H1 (cell line): Measurements from ENCODE around the gene GPR176. TPM values are rescaled to one million over a fixed set of nuclear protein-coding genes. Genes with fewer than 3 reads are reported as not detected.

Experiments used
- CTCF ChIA-PET: fragments of 300-600 bp; sonication (Branson Sonifier 250); formaldehyde crosslinking; loops from one replicate; lab custom pipeline; 2021; ENCODE audit not compliant: partially characterized antibody; lab: Charles Lee
- POLR2A ChIA-PET: fragments of 300-600 bp; sonication (Branson Sonifier 250); formaldehyde crosslinking; loops from one replicate; lab custom pipeline; 2021; ENCODE audit warnings: inconsistent platforms; ENCODE audit not compliant: partially characterized antibody; lab: Charles Lee
- DNase-seq, 2 experiments: peaks; one replicate each; pipeline versions ENCODE4 v3.0.0 to v3.0.0-alpha.2; 2010 to 2022; ENCODE audit warnings: low spot score in 2 of 2, low read depth in 1 of 2, mixed read lengths in 1 of 2
- FAIRE-seq: peaks from 2 replicates; lab custom pipeline; 2011; peaks lifted over from hg19 to GRCh38; lab: Jason Lieb, UNC
- H2AFZ ChIP-seq: 2 replicates; pipeline ENCODE4 v1.8.1; 2012; ENCODE audit warnings: low read length, inconsistent platforms
- H2AK5ac ChIP-seq: 2 replicates; pipeline ENCODE4 v1.6.1; 2013; ENCODE audit warnings: low read depth, low read length
- H2BK120ac ChIP-seq: replicated peaks from 2 replicates; pipeline ENCODE3; 2013; ENCODE audit warnings: low read depth, low read length, inconsistent platforms
- H2BK12ac ChIP-seq: 2 replicates; pipeline ENCODE4 v1.6.1; 2013; ENCODE audit warnings: low read depth, low read length
- H2BK15ac ChIP-seq: 2 replicates; pipeline ENCODE4 v1.6.1; 2013; ENCODE audit warnings: low read length
- H2BK20ac ChIP-seq: 2 replicates; pipeline ENCODE4 v1.6.1; 2013; ENCODE audit warnings: low read length
- H2BK5ac ChIP-seq: 2 replicates; pipeline ENCODE4 v1.6.1; 2013; ENCODE audit warnings: low read depth, low read length
- H3K14ac ChIP-seq: 2 replicates; pipeline ENCODE4 v1.6.1; 2013; ENCODE audit warnings: inconsistent platforms; ENCODE audit not compliant: insufficient read length
- H3K18ac ChIP-seq: 2 replicates; pipeline ENCODE4 v1.6.1; 2013; ENCODE audit warnings: low read length; ENCODE audit errors: extremely low read depth
- H3K23ac ChIP-seq: 2 replicates; pipeline ENCODE4 v1.6.1; 2013; ENCODE audit warnings: inconsistent platforms; ENCODE audit not compliant: insufficient read length
- H3K23me2 ChIP-seq: 2 replicates; pipeline ENCODE4 v1.6.1; 2013; ENCODE audit warnings: low read depth, low read length
- H3K27ac ChIP-seq: 2 replicates; pipeline ENCODE4 v1.6.1; 2011; ENCODE audit warnings: low read depth, low read length, inconsistent platforms
- H3K27me3 ChIP-seq, 4 experiments: replicated peaks in 1 of 4; 1 replicate in 1 of 4; 2 replicates in 3 of 4; pipeline versions ENCODE4 v1.6.1 to v1.8.1; 2011 to 2013; ENCODE audit warnings: low read length in 3 of 4, mild to moderate bottlenecking in 3 of 4, inconsistent platforms in 2 of 4, mixed read lengths in 2 of 4, moderate library complexity in 1 of 4; ENCODE audit not compliant: control insufficient read depth in 3 of 4, insufficient read depth in 3 of 4; ENCODE audit errors: extremely low read depth in 1 of 4
- H3K36me3 ChIP-seq, 4 experiments: 2 replicates each; pipeline versions ENCODE4 v1.6.1 to v1.8.1; 2011 to 2013; ENCODE audit warnings: mild to moderate bottlenecking in 4 of 4, low read length in 3 of 4, moderate library complexity in 2 of 4, control low read depth in 1 of 4, inconsistent platforms in 1 of 4; ENCODE audit not compliant: insufficient read depth in 4 of 4, control insufficient read depth in 2 of 4
- H3K4ac ChIP-seq: replicated peaks from 2 replicates; pipeline ENCODE3; 2013; ENCODE audit warnings: low read length, low read depth, mixed read lengths, inconsistent platforms; ENCODE audit not compliant: insufficient read length
- H3K4me1 ChIP-seq, 4 experiments: replicated peaks in 1 of 4; 1 replicate in 1 of 4; 2 replicates in 3 of 4; pipeline versions ENCODE4 v1.6.1 to v1.8.1; 2011 to 2013; ENCODE audit warnings: low read length in 3 of 4, inconsistent platforms in 2 of 4, mixed read lengths in 1 of 4; ENCODE audit not compliant: insufficient read depth in 4 of 4, control insufficient read depth in 3 of 4
- H3K4me2 ChIP-seq, 2 experiments: 2 replicates each; pipeline versions ENCODE4 v1.6.1 to v1.8.1; 2011 to 2013; ENCODE audit warnings: low read depth in 2 of 2, low read length in 2 of 2, control low read depth in 1 of 2, inconsistent platforms in 1 of 2, mild to moderate bottlenecking in 1 of 2; ENCODE audit not compliant: insufficient read depth in 1 of 2
- H3K4me3 ChIP-seq, 4 experiments: fragments of 200-600, 300-600 bp in 1 of 4; sonication (generic), shearing (Covaris generic), sonication (Bioruptor Twin) in 1 of 4; 2 replicates each; pipeline versions ENCODE4 v1.5.1 to v1.8.1; 2011 to 2016; ENCODE audit warnings: low read length in 4 of 4, low read depth in 3 of 4, control low read depth in 2 of 4, inconsistent platforms in 2 of 4, mild to moderate bottlenecking in 2 of 4, mixed read lengths in 1 of 4, moderate library complexity in 1 of 4; ENCODE audit not compliant: insufficient read depth in 2 of 4; ENCODE audit errors: extremely low read depth in 1 of 4
- H3K56ac ChIP-seq: replicated peaks from 2 replicates; pipeline ENCODE3; 2013; ENCODE audit warnings: low read depth, mild to moderate bottlenecking, mixed read lengths, low read length, inconsistent platforms; ENCODE audit not compliant: insufficient read length
- H3K79me1 ChIP-seq: 2 replicates; pipeline ENCODE4 v1.6.1; 2013; ENCODE audit warnings: low read depth, low read length, control low read depth
- H3K79me2 ChIP-seq, 2 experiments: 2 replicates each; pipeline versions ENCODE4 v1.6.1 to v1.8.1; 2012 to 2013; ENCODE audit warnings: low read length in 2 of 2, mild to moderate bottlenecking in 2 of 2, inconsistent platforms in 1 of 2; ENCODE audit not compliant: insufficient read depth in 2 of 2, control insufficient read depth in 1 of 2
- H3K9ac ChIP-seq, 4 experiments: replicated peaks in 1 of 4; 1 replicate in 1 of 4; 2 replicates in 3 of 4; pipeline versions ENCODE4 v1.6.1 to v1.8.1; 2011 to 2013; ENCODE audit warnings: low read depth in 3 of 4, low read length in 3 of 4, control low read depth in 2 of 4, mild to moderate bottlenecking in 2 of 4, moderate library complexity in 2 of 4, inconsistent platforms in 1 of 4; ENCODE audit errors: extremely low read depth in 1 of 4
- H3K9me3 ChIP-seq, 2 experiments: 2 replicates each; pipeline versions ENCODE4 v1.6.1 to v1.8.1; 2012 to 2013; ENCODE audit warnings: mild to moderate bottlenecking in 2 of 2, moderate library complexity in 2 of 2, control low read depth in 1 of 2, inconsistent platforms in 1 of 2, low read depth in 1 of 2, low read length in 1 of 2, mixed read lengths in 1 of 2; ENCODE audit not compliant: insufficient read depth in 2 of 2
- H4K20me1 ChIP-seq, 2 experiments: replicated peaks in 1 of 2; 2 replicates each; pipeline versions ENCODE3 to v1.8.1; 2011 to 2013; ENCODE audit warnings: inconsistent platforms in 2 of 2, low read length in 2 of 2, mild to moderate bottlenecking in 1 of 2; ENCODE audit not compliant: insufficient read depth in 2 of 2, control insufficient read depth in 1 of 2
- H4K5ac ChIP-seq: 2 replicates; pipeline ENCODE4 v1.6.1; 2013; ENCODE audit warnings: low read length, low read depth, mixed read lengths, inconsistent platforms; ENCODE audit not compliant: insufficient read length
- H4K8ac ChIP-seq: 2 replicates; pipeline ENCODE4 v1.8.0; 2013; ENCODE audit warnings: mild to moderate bottlenecking, moderate library complexity, low read length, inconsistent platforms; ENCODE audit not compliant: insufficient read depth; ENCODE audit errors: extremely low read depth
- H4K91ac ChIP-seq: replicated peaks from 2 replicates; pipeline ENCODE3; 2013; ENCODE audit warnings: low read length, mixed read lengths, inconsistent platforms; ENCODE audit not compliant: insufficient read length
- BCL11A ChIP-seq, 2 experiments: IDR thresholded peaks; one replicate each; pipeline ENCODE4 v1.6.1; 2011; ENCODE audit warnings: low read depth in 2 of 2, low read length in 2 of 2, mild to moderate bottlenecking in 2 of 2
- CREB1 ChIP-seq: IDR thresholded peaks from 2 replicates; pipeline ENCODE4 v1.6.1; 2012; ENCODE audit warnings: inconsistent platforms
- HDAC6 ChIP-seq: IDR thresholded peaks from one replicate; pipeline ENCODE4 v1.7.1; 2012; ENCODE audit warnings: low read depth, mild to moderate bottlenecking, inconsistent platforms, low read length, moderate library complexity
- MAFK ChIP-seq: IDR thresholded peaks from 2 replicates; pipeline ENCODE4 v1.6.1; 2012; ENCODE audit warnings: low read depth, mild to moderate bottlenecking, improper control_type of control experiment, low read length
- RAD21 ChIP-seq, 2 experiments: IDR thresholded peaks in 1 of 2; conservative IDR thresholded peaks in 1 of 2; 2 replicates each; pipeline ENCODE4 v1.6.1; 2011; ENCODE audit warnings: low read depth in 2 of 2, low read length in 2 of 2, improper control_type of control experiment in 1 of 2, inconsistent platforms in 1 of 2, mild to moderate bottlenecking in 1 of 2, moderate library complexity in 1 of 2
- SP2 ChIP-seq: IDR thresholded peaks from 2 replicates; pipeline ENCODE4 v1.6.1; 2012; ENCODE audit warnings: mild to moderate bottlenecking, low read length, inconsistent platforms
- WGBS, 2 experiments: shearing (Covaris generic) in 1 of 2; methylation state at CpG; one replicate each; pipeline versions ENCODE4 v1.1.6 to v1.1.7; 2013 to 2015; ENCODE audit warnings: low lambda C conversion rate in 2 of 2, mixed read lengths in 2 of 2, inconsistent platforms in 1 of 2, low coverage in 1 of 2, missing lambda C conversion rate in 1 of 2; ENCODE audit not compliant: insufficient replicate concordance in 2 of 2, insufficient coverage in 1 of 2, insufficient read length in 1 of 2; ENCODE audit errors: extremely low coverage in 1 of 2, missing lambda C conversion rate in 1 of 2; 5-methylcytosine and 5-hydroxymethylcytosine counted together
- polyA plus RNA-seq, 7 experiments: library from polyadenylated mRNA; depleted of rRNA in 3 of 7; stranded (reverse) in 5 of 7; unstranded in 2 of 7; fragments of >200 nt in 5 of 7; fragments of 200-250 nt in 2 of 7; gene quantifications; 1 replicate in 5 of 7; 2 replicates in 1 of 7; 4 replicates in 1 of 7; pipeline versions ENCODE4 v1.2.1 to v1.2.3, GENCODE V29; 2011 to 2013; ENCODE audit warnings: missing spikeins in 2 of 7, mixed read lengths in 2 of 7
- total RNA-seq: library from RNA; stranded (reverse); fragmentation: NEBNext Ultra II Directional; extraction: Animal tissue kit (Norgen Biotek cat#: 25700); gene quantifications from 2 replicates; pipeline ENCODE4 v1.2.1, GENCODE V29; 2021
- TF ChIP-seq, protein P1 (sequence below), 3 experiments: IDR thresholded peaks; 1 replicate in 2 of 3; 2 replicates in 1 of 3; pipeline versions ENCODE4 v1.5.1 to v1.6.1; 2011; ENCODE audit warnings: low read length in 3 of 3, mild to moderate bottlenecking in 3 of 3, inconsistent platforms in 2 of 3, low read depth in 1 of 3, moderate library complexity in 1 of 3; ENCODE audit not compliant: insufficient read depth in 1 of 3; ENCODE audit errors: control extremely low read depth in 1 of 3

GPR176 gene
- total and polyA plus RNA-seq, 2 of the 8 experiments (the other 6 are each of a cell fraction or from before 2014, with no cell fraction given), result 190 to 281 TPM

GRCh38 chr15:39931615-39932014, 11.5 kb upstream of the GPR176 start:
- no peak overlapping the region for H2BK20ac ChIP-seq
- no peak overlapping the region for H3K23ac ChIP-seq
- H2BK15ac ChIP-seq, result no peak overlapping the region
- H4K91ac ChIP-seq, result no peak overlapping the region
- H3K27me3 ChIP-seq, result no peaks in the 10 kb centered on the region
- peaks cover 0 to 5% (median 0%) of the 10 kb centered on the region in 4 experiments; a peak in 2 of 8 replicates for H3K36me3 ChIP-seq
- no peak overlapping the region for H2BK120ac ChIP-seq
- no peak overlapping the region for H3K27ac ChIP-seq
- POLR2A ChIA-PET, result interaction anchor here (0.8 to 1.3 kb wide), 4 partner anchors 9 to 146 kb away, joined by 3 to 4 read pairs (median 3); no protein-coding TSS in a partner anchor
- no peak overlapping the region for H3K18ac ChIP-seq
- H4K8ac ChIP-seq, result no peak overlapping the region
- H4K5ac ChIP-seq, result no peak overlapping the region
- no peak overlapping the region for H2AFZ ChIP-seq
- no peaks in the 10 kb centered on the region; a peak in 1 of 4 replicates for H3K9me3 ChIP-seq
- no peak overlapping the region for H2AK5ac ChIP-seq
- no peak overlapping the region for H3K56ac ChIP-seq
- H2BK12ac ChIP-seq, result no peak overlapping the region
- FAIRE-seq (no peak), DNase-seq (no peak)
- H3K14ac ChIP-seq, result no peak overlapping the region
- H3K79me1 ChIP-seq, result peaks cover 1% of the 10 kb centered on the region
- no peak overlapping the region for H3K4me2 ChIP-seq
- no peak overlapping the region for H3K4ac ChIP-seq
- H4K20me1 ChIP-seq, result no peaks in the 10 kb centered on the region
- 80% methylated on average over 3 of the region's 3 CpGs; no CpG with 5 or more reads in 1 of the 2 experiments for WGBS, 2 experiments
- H3K4me1 ChIP-seq, result peaks cover 0 to 2% (median under 1%) of the 10 kb centered on the region in 4 experiments; a peak in 3 of 7 replicates
- no peak overlapping the region for H3K9ac ChIP-seq
- H3K79me2 ChIP-seq, result peaks cover 3 to 24% of the 10 kb centered on the region in 2 experiments; a peak in 3 of 4 replicates
- no peak overlapping the region for H3K4me3 ChIP-seq
- H3K23me2 ChIP-seq, result peaks cover 6% of the 10 kb centered on the region
- H2BK5ac ChIP-seq, result no peak overlapping the region
- no peak for TF ChIP-seq SP2
- TF ChIP-seq CREB1, result no peak
- no peak for TF ChIP-seq MAFK
- no peak for TF ChIP-seq BCL11A (IDR thresholded peaks at IDR 0.05; ENCODE audit: low read depth in 2 of 2, low read length in 2 of 2)
- TF ChIP-seq, protein P1, sequence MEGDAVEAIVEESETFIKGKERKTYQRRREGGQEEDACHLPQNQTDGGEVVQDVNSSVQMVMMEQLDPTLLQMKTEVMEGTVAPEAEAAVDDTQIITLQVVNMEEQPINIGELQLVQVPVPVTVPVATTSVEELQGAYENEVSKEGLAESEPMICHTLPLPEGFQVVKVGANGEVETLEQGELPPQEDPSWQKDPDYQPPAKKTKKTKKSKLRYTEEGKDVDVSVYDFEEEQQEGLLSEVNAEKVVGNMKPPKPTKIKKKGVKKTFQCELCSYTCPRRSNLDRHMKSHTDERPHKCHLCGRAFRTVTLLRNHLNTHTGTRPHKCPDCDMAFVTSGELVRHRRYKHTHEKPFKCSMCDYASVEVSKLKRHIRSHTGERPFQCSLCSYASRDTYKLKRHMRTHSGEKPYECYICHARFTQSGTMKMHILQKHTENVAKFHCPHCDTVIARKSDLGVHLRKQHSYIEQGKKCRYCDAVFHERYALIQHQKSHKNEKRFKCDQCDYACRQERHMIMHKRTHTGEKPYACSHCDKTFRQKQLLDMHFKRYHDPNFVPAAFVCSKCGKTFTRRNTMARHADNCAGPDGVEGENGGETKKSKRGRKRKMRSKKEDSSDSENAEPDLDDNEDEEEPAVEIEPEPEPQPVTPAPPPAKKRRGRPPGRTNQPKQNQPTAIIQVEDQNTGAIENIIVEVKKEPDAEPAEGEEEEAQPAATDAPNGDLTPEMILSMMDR (IDR thresholded peaks at IDR 0.05; ENCODE audit: control extremely low read depth in 1 of 3, insufficient read depth in 1 of 3, low read depth in 1 of 3, low read length in 3 of 3), result peak in 2 of 3 experiments; percentile 18 to 33; a peak in 2 of 4 replicates
- TF ChIP-seq RAD21 (IDR thresholded peaks at IDR 0.05 in 1 of 2, conservative IDR thresholded peaks at IDR 0.05 in 1 of 2; ENCODE audit: low read depth in 2 of 2, low read length in 2 of 2), result peak; percentile 64 to 68
- no peak for TF ChIP-seq HDAC6
- TF ChIP-seq, all 59 proteins: peak for 2
- CTCF ChIA-PET, result interaction anchor here (0.9 to 4.2 kb wide), 12 partner anchors 9 to 225 kb away, joined by 3 to 23 read pairs (median 4); no protein-coding TSS in a partner anchor
